ENCODE data around the gene TTLL8. TPM values are rescaled to one million over a fixed set of nuclear protein-coding genes. Genes with fewer than 3 reads are reported as not detected.

The TTLL8 gene
- polyA plus RNA-seq, 1 donor from 2014 or later, result not detected

DNA sequence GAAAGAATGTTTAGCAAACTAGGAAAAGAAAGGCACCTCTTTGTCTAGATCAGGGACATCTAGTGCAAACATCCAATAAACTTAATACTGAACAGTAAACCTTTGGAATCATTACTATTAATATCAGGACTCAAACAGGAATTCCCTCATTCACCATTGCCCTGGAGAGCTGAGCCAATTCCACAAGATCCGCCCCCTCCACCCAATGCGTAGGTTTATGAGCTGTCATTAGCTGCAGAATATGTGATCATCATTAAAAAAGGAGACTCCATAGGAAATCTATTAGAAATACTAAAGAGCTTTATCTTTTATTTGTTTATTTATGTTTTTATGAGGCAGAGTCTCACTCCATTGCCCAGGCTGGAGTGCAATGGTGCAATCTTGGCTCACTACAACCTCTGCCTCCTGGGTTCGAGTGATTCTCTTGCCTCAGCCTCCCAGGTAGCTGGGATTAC is 51.0 kb downstream of the TTLL8 start:
- H3K79me2 ChIP-seq (replicated peaks; ENCODE audit: insufficient read depth, low read length), result no peaks in the 10 kb centered on the region
- no peak overlapping the region for H2AFZ ChIP-seq (ENCODE audit: low read depth, low read length)
- H3K4me3 ChIP-seq (ENCODE audit: low read length), result no peak overlapping the region
- peaks cover 11% of the 10 kb centered on the region for H3K27me3 ChIP-seq (ENCODE audit: insufficient read depth, low read depth, low read length)
- TF ChIP-seq SMC3 (conservative IDR thresholded peaks at IDR 0.05; ENCODE audit: poor library complexity), result no peak
- TF ChIP-seq EP300 (conservative IDR thresholded peaks at IDR 0.05; ENCODE audit: poor library complexity, severe bottlenecking), result no peak
- TF ChIP-seq EZH2 (IDR thresholded peaks at IDR 0.05; ENCODE audit: borderline replicate concordance, insufficient read depth, low read length, poor library complexity, severe bottlenecking), result no peak
- no peaks in the 10 kb centered on the region for H3F3A ChIP-seq (ENCODE audit: insufficient read depth, low read length, poor library complexity, severe bottlenecking)
- H3K9me2 ChIP-seq (ENCODE audit: insufficient read depth, low read length), result no peaks in the 10 kb centered on the region
- H3K4me2 ChIP-seq (ENCODE audit: low read length), result no peak overlapping the region
- no peaks in the 10 kb centered on the region for H4K20me1 ChIP-seq (ENCODE audit: insufficient read depth)
- no peaks in the 10 kb centered on the region for H3K9me3 ChIP-seq (ENCODE audit: low read length)
- no peak overlapping the region for H3K9ac ChIP-seq (ENCODE audit: low read length)
- no peaks in the 10 kb centered on the region for H3K36me3 ChIP-seq (ENCODE audit: insufficient read depth, low read length)
- no peak overlapping the region for H3K27ac ChIP-seq (ENCODE audit: low read length)

DNA sequence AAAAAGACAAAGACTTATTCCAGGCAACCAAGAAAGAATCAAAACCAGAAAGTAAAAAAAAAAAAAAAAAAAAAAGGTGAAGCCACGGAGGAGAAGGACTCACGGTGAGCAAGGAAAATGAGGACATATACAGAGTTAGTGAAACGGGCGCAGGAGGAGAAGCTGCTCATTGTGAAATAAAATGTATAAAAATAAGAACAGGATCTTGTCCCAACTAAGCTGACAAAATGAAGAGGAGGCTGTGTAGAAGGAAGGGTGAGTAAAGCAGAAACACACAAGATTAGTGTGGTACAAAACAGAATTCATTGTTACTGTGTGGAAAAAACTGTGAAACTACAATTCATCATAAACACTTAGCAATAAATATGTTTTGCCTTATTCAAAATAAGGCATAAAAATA is 53.2 kb downstream of the TTLL8 start:
- Histone ChIP-seq H3K4me2 (ENCODE audit: low read length) (no peak overlapping the region), H3K27ac (ENCODE audit: low read length) (no peak overlapping the region), H4K20me1 (ENCODE audit: insufficient read depth) (no peaks in the 10 kb centered on the region), H3K4me3 (ENCODE audit: low read length) (no peak overlapping the region), H3K9me3 (ENCODE audit: low read length) (no peaks in the 10 kb centered on the region), H3K9ac (ENCODE audit: low read length) (no peak overlapping the region), H3K79me2 (replicated peaks; ENCODE audit: insufficient read depth, low read length) (no peaks in the 10 kb centered on the region), H3K9me2 (ENCODE audit: insufficient read depth, low read length) (no peaks in the 10 kb centered on the region), H2AFZ (ENCODE audit: low read depth, low read length) (no peak overlapping the region), H3K36me3 (ENCODE audit: insufficient read depth, low read length) (no peaks in the 10 kb centered on the region), H3K27me3 (ENCODE audit: insufficient read depth, low read depth, low read length) (peaks cover 6% of the 10 kb centered on the region), H3F3A (ENCODE audit: insufficient read depth, low read length, poor library complexity, severe bottlenecking) (no peaks in the 10 kb centered on the region)
- TF ChIP-seq EP300 (conservative IDR thresholded peaks at IDR 0.05; ENCODE audit: poor library complexity, severe bottlenecking) (no peak), POLR2AphosphoS5 (IDR thresholded peaks at IDR 0.05) (no peak), TAF1 (IDR thresholded peaks at IDR 0.05; ENCODE audit: low read depth) (no peak), EZH2 (IDR thresholded peaks at IDR 0.05; ENCODE audit: borderline replicate concordance, insufficient read depth, low read length, poor library complexity, severe bottlenecking) (no peak)

DNA sequence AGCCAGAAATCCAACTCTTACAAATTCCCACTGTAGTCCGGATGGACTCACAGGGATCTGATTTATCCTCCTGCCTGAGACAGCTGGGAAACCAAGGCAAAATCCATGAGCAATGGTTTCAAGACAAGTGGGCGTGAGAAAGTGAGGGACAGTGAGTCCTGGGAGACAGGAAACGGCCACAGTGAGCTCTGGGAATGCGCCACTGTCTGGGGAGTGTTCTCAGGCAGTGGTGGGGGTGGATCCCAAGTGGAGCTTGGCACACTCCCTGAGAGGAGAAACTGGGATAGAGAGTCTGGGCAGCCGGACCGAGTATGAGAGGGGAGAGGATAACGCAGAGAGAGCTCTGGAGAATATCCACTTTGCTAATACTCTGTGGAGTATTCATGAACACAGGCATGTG is 55.3 kb downstream of the TTLL8 start:
- Histone ChIP-seq H4K20me1 (ENCODE audit: insufficient read depth) (no peaks in the 10 kb centered on the region), H3F3A (ENCODE audit: insufficient read depth, low read length, poor library complexity, severe bottlenecking) (no peaks in the 10 kb centered on the region), H3K9me3 (ENCODE audit: low read length) (no peaks in the 10 kb centered on the region), H3K27ac (ENCODE audit: low read length) (no peak overlapping the region), H3K9me2 (ENCODE audit: insufficient read depth, low read length) (no peaks in the 10 kb centered on the region), H3K27me3 (ENCODE audit: insufficient read depth, low read depth, low read length) (peaks cover 9% of the 10 kb centered on the region), H3K79me2 (replicated peaks; ENCODE audit: insufficient read depth, low read length) (no peaks in the 10 kb centered on the region), H3K36me3 (ENCODE audit: insufficient read depth, low read length) (no peaks in the 10 kb centered on the region), H3K9ac (ENCODE audit: low read length) (no peak overlapping the region), H3K4me3 (ENCODE audit: low read length) (no peak overlapping the region), H3K4me2 (ENCODE audit: low read length) (no peak overlapping the region), H2AFZ (ENCODE audit: low read depth, low read length) (no peak overlapping the region)
- TF ChIP-seq MXI1 (conservative IDR thresholded peaks at IDR 0.05; ENCODE audit: poor library complexity, severe bottlenecking), result no peak
- TF ChIP-seq, protein P1, sequence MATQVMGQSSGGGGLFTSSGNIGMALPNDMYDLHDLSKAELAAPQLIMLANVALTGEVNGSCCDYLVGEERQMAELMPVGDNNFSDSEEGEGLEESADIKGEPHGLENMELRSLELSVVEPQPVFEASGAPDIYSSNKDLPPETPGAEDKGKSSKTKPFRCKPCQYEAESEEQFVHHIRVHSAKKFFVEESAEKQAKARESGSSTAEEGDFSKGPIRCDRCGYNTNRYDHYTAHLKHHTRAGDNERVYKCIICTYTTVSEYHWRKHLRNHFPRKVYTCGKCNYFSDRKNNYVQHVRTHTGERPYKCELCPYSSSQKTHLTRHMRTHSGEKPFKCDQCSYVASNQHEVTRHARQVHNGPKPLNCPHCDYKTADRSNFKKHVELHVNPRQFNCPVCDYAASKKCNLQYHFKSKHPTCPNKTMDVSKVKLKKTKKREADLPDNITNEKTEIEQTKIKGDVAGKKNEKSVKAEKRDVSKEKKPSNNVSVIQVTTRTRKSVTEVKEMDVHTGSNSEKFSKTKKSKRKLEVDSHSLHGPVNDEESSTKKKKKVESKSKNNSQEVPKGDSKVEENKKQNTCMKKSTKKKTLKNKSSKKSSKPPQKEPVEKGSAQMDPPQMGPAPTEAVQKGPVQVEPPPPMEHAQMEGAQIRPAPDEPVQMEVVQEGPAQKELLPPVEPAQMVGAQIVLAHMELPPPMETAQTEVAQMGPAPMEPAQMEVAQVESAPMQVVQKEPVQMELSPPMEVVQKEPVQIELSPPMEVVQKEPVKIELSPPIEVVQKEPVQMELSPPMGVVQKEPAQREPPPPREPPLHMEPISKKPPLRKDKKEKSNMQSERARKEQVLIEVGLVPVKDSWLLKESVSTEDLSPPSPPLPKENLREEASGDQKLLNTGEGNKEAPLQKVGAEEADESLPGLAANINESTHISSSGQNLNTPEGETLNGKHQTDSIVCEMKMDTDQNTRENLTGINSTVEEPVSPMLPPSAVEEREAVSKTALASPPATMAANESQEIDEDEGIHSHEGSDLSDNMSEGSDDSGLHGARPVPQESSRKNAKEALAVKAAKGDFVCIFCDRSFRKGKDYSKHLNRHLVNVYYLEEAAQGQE (IDR thresholded peaks at IDR 0.05; ENCODE audit: borderline replicate concordance), result no peak
